ENCODE data around the gene MPC1.

DNA sequence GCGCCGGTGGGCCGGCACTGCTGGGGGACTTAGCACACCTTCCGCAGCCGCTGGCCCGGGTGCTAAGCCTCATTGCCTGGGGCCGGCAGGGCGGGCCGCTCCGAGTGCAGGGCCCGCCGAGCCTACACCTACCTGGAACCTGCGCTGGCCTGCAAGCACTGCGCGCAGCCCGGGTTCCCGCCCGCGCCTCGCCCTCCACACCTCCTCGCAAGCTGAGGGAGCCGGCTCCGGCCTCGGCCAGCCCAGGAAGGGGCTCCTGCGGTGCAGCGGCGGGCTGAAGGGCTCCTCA lies 10.7 kb upstream of the MPC1 start:
- TF ChIP-seq, protein P1, sequence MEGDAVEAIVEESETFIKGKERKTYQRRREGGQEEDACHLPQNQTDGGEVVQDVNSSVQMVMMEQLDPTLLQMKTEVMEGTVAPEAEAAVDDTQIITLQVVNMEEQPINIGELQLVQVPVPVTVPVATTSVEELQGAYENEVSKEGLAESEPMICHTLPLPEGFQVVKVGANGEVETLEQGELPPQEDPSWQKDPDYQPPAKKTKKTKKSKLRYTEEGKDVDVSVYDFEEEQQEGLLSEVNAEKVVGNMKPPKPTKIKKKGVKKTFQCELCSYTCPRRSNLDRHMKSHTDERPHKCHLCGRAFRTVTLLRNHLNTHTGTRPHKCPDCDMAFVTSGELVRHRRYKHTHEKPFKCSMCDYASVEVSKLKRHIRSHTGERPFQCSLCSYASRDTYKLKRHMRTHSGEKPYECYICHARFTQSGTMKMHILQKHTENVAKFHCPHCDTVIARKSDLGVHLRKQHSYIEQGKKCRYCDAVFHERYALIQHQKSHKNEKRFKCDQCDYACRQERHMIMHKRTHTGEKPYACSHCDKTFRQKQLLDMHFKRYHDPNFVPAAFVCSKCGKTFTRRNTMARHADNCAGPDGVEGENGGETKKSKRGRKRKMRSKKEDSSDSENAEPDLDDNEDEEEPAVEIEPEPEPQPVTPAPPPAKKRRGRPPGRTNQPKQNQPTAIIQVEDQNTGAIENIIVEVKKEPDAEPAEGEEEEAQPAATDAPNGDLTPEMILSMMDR (IDR thresholded peaks at IDR 0.05) = no peak
- no peak for TF ChIP-seq POLR2A (IDR thresholded peaks at IDR 0.05)

Measured in esophagus squamous epithelium (tissue), 4 donors.